ENCODE results near the gene SDK2. TPM values are rescaled to one million over a fixed set of nuclear protein-coding genes. Genes with fewer than 3 reads are reported as not detected.

SDK2 gene
- total RNA-seq, 4 donors from 2014 or later, result 1.4 to 6.8 (median 3.3) TPM

- peaks cover 7% of the 10 kb centered on the region for H3K4me1 ChIP-seq
- no peaks in the 10 kb centered on the region for H3K9me3 ChIP-seq
- TF ChIP-seq CTCF (IDR thresholded peaks at IDR 0.05) (no peak), EP300 (IDR thresholded peaks at IDR 0.05) (no peak), POLR2AphosphoS5 (IDR thresholded peaks at IDR 0.05) (no peak), POLR2A (IDR thresholded peaks at IDR 0.05) (no peak)
- no peak overlapping the region for H3K4me3 ChIP-seq
- H3K36me3 ChIP-seq, result no peaks in the 10 kb centered on the region
- no peaks in the 10 kb centered on the region for H3K27me3 ChIP-seq
- peak overlapping the region; percentile 36 for H3K27ac ChIP-seq
- WGBS, result 74% methylated on average over 6 of the region's 6 CpGs
- peak in 1 of 2 donors; percentile 53 for DNase-seq (ENCODE audit: low spot score in 2 of 2)
Observed at GRCh38 chr17:73349138-73349537, 295.1 kb downstream of the SDK2 start.

- 54% methylated on average over 4 of the region's 4 CpGs for WGBS
- H3K27ac ChIP-seq, result peak overlapping the region; percentile 35
- DNase-seq (ENCODE audit: low spot score in 2 of 2), result peak in 1 of 2 donors; percentile 75
- no peaks in the 10 kb centered on the region for H3K9me3 ChIP-seq
- no peak overlapping the region for H3K4me3 ChIP-seq
- no peaks in the 10 kb centered on the region for H3K27me3 ChIP-seq
- TF ChIP-seq POLR2A (IDR thresholded peaks at IDR 0.05), result no peak
- TF ChIP-seq CTCF (IDR thresholded peaks at IDR 0.05), result no peak
- TF ChIP-seq POLR2AphosphoS5 (IDR thresholded peaks at IDR 0.05), result no peak
- TF ChIP-seq EP300 (IDR thresholded peaks at IDR 0.05), result no peak
- H3K36me3 ChIP-seq, result no peaks in the 10 kb centered on the region
- H3K4me1 ChIP-seq, result peaks cover 7% of the 10 kb centered on the region
Observed at GRCh38 chr17:73348829-73349095, 295.5 kb downstream of the SDK2 start.

GRCh38 chr17:73348018-73348828 lies 296.0 kb downstream of the SDK2 start:
- WGBS, result 86% methylated on average over 13 of the region's 19 CpGs
- TF ChIP-seq CTCF (IDR thresholded peaks at IDR 0.05) (no peak), POLR2A (IDR thresholded peaks at IDR 0.05) (no peak), POLR2AphosphoS5 (IDR thresholded peaks at IDR 0.05) (no peak), EP300 (IDR thresholded peaks at IDR 0.05) (no peak)
- Histone ChIP-seq H3K27me3 (no peaks in the 10 kb centered on the region), H3K27ac (peak overlapping the region; percentile 35), H3K4me1 (peaks cover 7% of the 10 kb centered on the region), H3K4me3 (no peak overlapping the region), H3K36me3 (no peaks in the 10 kb centered on the region), H3K9me3 (no peaks in the 10 kb centered on the region)
- no peak for DNase-seq (ENCODE audit: low spot score in 2 of 2)

GRCh38 chr17:73347351-73347750 lies 296.9 kb downstream of the SDK2 start:
- Histone ChIP-seq H3K27ac (no peak overlapping the region), H3K27me3 (no peaks in the 10 kb centered on the region), H3K4me3 (no peak overlapping the region), H3K9me3 (no peaks in the 10 kb centered on the region), H3K4me1 (peaks cover 14% of the 10 kb centered on the region), H3K36me3 (no peaks in the 10 kb centered on the region)
- TF ChIP-seq POLR2A (IDR thresholded peaks at IDR 0.05) (no peak), POLR2AphosphoS5 (IDR thresholded peaks at IDR 0.05) (no peak), CTCF (IDR thresholded peaks at IDR 0.05) (no peak), EP300 (IDR thresholded peaks at IDR 0.05) (no peak)
- DNase-seq (ENCODE audit: low spot score in 2 of 2), result peak in 1 of 2 donors; percentile 68
- 40% methylated on average over 1 of the region's 5 CpGs for WGBS

- TF ChIP-seq EP300 (IDR thresholded peaks at IDR 0.05) (no peak), POLR2A (IDR thresholded peaks at IDR 0.05) (no peak), CTCF (IDR thresholded peaks at IDR 0.05) (no peak), POLR2AphosphoS5 (IDR thresholded peaks at IDR 0.05) (no peak)
- WGBS, result 72% methylated on average over 4 of the region's 12 CpGs
Observed at GRCh38 chr17:73346501-73347162, 297.6 kb downstream of the SDK2 start.

More at GRCh38 chr17:73346501-73347162, 297.6 kb downstream of the SDK2 start:
- no peaks in the 10 kb centered on the region for H3K27me3 ChIP-seq
- peaks cover 21% of the 10 kb centered on the region for H3K4me1 ChIP-seq
- no peaks in the 10 kb centered on the region for H3K36me3 ChIP-seq
- no peak overlapping the region for H3K4me3 ChIP-seq
- H3K9me3 ChIP-seq, result no peaks in the 10 kb centered on the region
- no peak overlapping the region for H3K27ac ChIP-seq
- peak in 1 of 2 donors; percentile 65 for DNase-seq (ENCODE audit: low spot score in 2 of 2)
